Sciatic nerve (tissue), 2 donors: ENCODE data around the gene RTTN. TPM values are rescaled to one million over a fixed set of nuclear protein-coding genes. Genes with fewer than 3 reads are reported as not detected.

Source experiments
- ATAC-seq: fragments of 200-7000 bp; cut with Tn5 transposase; one replicate; pipeline ENCODE4 v1.9.1; 2020; ENCODE audit warnings: mild to moderate bottlenecking, moderate library complexity
- DNase-seq: peaks from one replicate; pipeline ENCODE4 v3.0.0-alpha.2; 2020; ENCODE audit warnings: low spot score
- intact Hi-C: fragments of 100-400 bp; cut with DNase I; formaldehyde crosslinking; loops from one replicate; pipeline ENCODE4 v1.14.2; 2022
- total RNA-seq: library from RNA; stranded (reverse); fragmentation: NEBNext Ultra II Directional; extraction: Animal tissue kit (Norgen Biotek cat#: 25700); gene quantifications from one replicate; pipeline ENCODE4 v1.2.1, GENCODE V29; 2021
- donor health status: DM: no; HTN: no; CAD: no.
- donor health status: DM: no; HTN: no; CAD: no.

The RTTN gene
- total RNA-seq, 1 donor from 2014 or later, result 25.3 TPM

DNA sequence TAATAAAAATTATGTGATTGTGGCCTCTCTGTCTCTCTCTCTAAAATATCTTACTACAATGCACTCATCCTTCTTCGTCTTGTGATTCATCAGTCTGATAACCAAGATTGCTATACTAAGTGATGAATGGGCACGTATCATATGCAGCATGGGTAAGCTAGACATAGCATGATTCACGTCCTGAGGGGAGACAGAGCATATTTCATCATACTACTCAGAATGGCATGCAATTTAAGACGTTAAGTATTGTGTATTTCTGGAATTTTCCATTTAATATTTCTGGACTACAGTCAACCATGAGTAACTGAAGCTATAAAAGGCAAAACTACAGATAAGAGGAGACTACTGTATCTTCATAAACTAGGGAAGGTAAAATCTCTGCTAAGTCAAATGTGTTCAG lies 160.9 kb downstream of the RTTN start:
- intact Hi-C loops, result no loop called here
- DNase-seq (no peak), ATAC-seq (no peak)

DNA sequence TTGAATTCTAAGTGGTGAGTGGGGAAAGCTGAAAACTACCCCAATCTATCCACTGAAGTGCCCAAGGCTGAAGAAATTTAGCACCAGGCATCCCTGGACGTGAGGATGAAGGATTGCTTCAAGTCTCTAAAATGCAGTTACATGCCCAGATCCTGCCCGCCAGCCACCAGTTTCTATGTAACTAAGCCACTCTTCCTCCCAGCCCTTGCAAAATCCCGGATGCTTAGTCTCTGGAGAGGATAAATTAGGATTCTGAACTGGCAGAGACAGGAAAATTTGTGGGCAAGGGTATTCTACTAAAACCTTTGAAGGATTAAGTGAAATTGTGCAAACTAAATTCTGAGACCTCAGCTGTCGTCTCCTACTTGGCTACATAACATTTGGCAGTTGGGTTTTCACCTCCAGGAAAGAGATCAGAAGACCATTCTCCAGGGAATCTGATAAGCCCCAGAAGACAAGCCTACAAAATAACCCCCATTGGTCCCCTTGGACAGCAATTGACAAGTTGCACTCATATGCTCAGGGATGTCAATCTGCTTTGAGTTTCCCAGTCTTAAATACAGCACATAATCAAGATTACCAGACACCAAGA lies 163.9 kb downstream of the RTTN start:
- intact Hi-C loops, result no loop called here
- no peak for DNase-seq
- no peak for ATAC-seq

DNA sequence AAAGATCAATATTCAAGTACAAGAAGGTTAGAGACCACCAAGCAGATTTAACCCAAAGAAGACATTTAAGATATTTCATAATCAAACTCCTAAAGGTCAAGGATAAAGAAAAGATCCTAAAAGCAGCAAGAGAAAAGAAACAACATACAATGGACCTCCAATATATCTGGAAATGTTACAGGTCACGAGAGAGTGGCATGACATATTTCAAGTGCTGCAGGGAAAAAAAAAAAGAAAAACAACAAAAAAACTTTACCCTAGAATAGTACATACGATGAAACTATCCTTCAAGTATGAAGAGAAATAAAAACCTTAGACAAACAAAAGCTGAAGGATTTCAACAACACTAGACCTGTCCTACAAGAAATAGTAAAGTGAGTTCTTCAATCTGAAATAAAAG lies 166.3 kb downstream of the RTTN start:
- ATAC-seq (no peak), DNase-seq (no peak)
- intact Hi-C loops, result no loop called here

DNA sequence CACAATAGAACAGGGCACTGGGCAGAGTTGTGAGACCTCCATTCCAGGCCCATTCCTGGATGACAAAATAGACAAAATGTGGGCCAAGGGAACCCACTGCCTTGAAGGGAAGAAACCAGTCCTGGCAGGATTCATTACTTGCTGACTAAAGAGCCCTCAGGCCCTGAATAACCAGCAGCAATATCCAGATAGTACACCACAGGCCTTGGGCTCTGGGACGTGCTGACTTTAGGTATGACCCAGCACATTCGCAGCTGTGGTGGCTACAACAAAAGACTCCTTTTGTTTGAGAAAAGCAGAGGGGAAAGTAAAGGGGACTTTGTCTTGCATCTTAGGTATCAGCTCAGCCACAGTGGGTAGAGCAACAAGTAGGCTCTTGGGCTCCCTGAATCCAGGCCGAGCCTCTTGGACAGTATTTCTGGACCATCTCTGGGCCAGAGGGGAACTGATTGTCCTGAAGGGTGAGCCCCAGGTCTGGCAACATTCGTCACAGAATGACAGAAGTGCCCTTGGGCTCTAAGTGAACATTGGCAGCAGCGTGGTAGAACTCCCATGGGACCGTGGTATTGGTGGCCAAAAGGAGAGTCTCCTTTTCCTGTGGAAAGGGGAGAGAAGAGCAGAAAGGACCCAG lies 167.9 kb downstream of the RTTN start:
- DNase-seq (no peak), ATAC-seq (no peak)
- intact Hi-C loops, result no loop called here

DNA sequence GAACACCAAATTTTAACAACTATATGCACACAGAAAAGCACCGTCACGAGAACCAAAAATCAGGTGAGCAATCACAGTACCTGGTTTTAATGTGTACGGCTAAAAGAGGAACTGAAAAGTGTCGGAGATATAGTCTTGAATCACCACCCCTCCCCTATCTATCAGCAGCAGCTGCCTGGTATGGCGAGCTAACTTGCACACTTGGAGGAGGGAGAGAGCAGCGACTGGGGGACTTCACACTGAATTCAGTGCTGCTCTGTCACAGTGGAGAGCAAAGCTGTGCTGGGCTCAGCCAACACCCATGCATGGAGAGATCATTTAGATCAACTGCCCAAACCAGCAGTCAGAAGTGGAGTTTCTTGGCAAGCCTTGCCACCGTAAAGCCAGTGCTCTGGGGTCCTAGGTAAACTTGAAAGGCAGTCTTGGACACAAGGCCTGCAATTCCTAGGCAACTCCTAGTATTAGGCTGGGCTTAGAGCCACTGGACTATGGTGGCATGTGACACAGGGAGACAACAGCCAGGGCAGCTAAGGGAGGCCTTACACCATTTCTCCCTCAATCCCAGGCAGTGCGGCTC lies 168.6 kb downstream of the RTTN start:
- no peak for DNase-seq
- ATAC-seq, result no peak
- intact Hi-C loops, result no loop called here

DNA sequence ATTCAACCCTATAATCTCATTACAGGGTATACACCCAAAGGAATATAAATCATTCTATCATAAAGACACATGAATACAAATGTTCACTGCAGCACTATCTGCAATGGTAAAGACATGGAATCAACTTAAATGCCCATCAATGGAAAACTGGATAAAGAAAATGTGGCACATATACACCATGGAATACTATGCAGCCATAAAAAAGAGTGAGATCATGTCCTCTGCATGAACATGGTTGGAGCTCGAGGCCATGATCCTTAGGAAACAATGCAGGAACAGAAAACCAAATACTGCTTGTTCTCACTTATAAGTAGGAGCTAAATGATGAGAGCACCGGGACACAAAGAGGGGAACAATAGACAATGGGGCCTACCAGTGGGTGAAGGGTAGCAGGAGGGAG lies 169.3 kb downstream of the RTTN start:
- ATAC-seq, result no peak

DNA sequence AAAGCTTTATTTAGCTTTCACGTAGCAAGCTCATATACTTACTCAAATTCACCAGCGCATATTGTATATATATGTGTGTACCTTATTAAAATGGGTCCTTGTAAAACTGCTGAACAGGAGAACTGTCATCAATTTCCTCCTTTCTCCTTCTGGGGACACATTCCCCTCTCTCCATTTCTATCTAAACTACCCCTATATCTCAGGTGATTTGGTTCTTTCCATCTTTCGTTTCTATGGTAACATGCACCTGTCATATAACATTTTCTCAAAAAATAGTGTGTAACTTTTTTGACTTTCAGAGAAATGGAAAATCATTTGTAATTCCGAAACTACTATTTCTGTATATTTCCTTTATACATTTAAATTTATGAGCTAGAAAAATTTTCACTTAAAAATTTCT lies 174.3 kb downstream of the RTTN start:
- intact Hi-C loops, result no loop called here
- DNase-seq (no peak), ATAC-seq (no peak)

More for the DNA sequence above, 169.3 kb downstream of the RTTN start:
- intact Hi-C loops, result no loop called here
- DNase-seq, result no peak

GRCh38 chr18:70030728-70031127 lies 174.8 kb downstream of the RTTN start:
- no peak for ATAC-seq
- intact Hi-C loops, result no loop called here
- no peak for DNase-seq

GRCh38 chr18:70029163-70029562 lies 176.3 kb downstream of the RTTN start:
- intact Hi-C loops, result no loop called here
- DNase-seq, result no peak
- no peak for ATAC-seq

- intact Hi-C loops, result no loop called here
- ATAC-seq, result no peak
Observed at GRCh38 chr18:70028734-70029133, 176.8 kb downstream of the RTTN start.

GRCh38 chr18:70028084-70028483 lies 177.4 kb downstream of the RTTN start:
- intact Hi-C loops, result no loop called here
- DNase-seq (no peak), ATAC-seq (no peak)

More at GRCh38 chr18:70028734-70029133, 176.8 kb downstream of the RTTN start:
- DNase-seq, result no peak

- ATAC-seq (no peak), DNase-seq (no peak)
- intact Hi-C loops, result no loop called here
Observed at GRCh38 chr18:70025580-70025979, 179.9 kb downstream of the RTTN start.

DNA sequence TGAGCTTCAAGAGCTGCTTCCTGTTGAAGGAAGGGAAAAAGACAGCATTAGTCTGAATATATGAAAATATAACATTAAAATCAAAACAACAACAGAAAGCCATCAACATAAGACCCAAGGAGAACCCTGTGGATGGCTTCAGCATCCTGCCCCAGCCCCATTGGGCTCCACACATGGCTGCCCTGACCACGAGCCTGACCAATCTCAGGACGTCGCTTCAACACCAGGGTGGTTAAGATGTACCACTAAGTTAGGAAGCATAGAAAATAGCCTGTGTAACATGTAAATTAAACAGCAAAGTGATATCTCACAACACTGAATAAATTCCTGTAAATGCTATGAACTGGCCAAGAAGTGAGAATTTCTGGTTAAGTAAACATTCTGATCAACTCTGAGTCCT lies 180.7 kb downstream of the RTTN start:
- intact Hi-C loops, result no loop called here
- DNase-seq (no peak), ATAC-seq (no peak)

- ATAC-seq (no peak), DNase-seq (no peak)
- intact Hi-C loops, result no loop called here
Observed at GRCh38 chr18:70024093-70024492, 181.4 kb downstream of the RTTN start.

- intact Hi-C loops, result loop anchor here (2.0 kb wide), 1 partner anchor 104 kb away; no protein-coding TSS in a partner anchor
- ATAC-seq (no peak), DNase-seq (no peak)
Observed at GRCh38 chr18:70022636-70023035, 182.9 kb downstream of the RTTN start.

DNA sequence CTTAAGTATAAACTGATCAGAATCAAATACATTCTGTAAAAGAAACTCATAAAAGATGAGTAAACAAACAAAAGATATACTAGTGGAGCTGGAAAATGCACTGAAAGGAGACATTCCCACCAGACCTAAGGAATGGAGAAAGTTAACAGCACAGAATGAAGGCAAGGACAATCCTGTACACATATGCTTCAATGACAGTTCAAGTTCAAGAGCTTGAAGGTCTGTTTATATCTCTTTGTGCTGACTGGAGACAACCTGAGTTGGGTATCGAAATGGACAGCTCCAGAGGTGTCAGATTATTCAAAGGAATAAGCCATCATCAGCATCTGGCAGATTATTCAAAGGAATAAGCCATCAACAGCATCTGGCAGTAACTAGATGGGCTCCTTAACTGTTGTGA lies 184.0 kb downstream of the RTTN start:
- intact Hi-C loops, result no loop called here
- DNase-seq (no peak), ATAC-seq (no peak)

GRCh38 chr18:70021043-70021442 lies 184.4 kb downstream of the RTTN start:
- ATAC-seq, result no peak
- DNase-seq, result no peak
- intact Hi-C loops, result no loop called here

DNA sequence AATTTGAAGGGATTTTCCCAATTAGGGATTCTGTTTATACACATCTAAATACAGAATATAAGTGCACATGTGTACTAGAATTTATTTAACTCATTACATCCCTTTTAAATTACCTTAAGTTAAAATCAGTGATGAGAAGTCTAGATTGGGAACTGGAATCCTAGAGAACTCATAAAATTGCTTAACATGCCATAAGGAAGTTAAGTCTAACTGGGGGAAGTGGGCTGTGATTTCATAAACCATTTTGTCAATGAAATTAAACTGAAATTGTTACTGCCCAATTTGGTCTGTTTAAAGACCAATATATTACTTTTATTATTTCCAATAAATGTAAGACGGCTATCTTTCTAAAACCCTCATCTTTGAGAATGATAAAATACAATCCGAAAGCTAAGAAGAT lies 185.5 kb downstream of the RTTN start:
- DNase-seq (no peak), ATAC-seq (no peak)
- intact Hi-C loops, result no loop called here

DNA sequence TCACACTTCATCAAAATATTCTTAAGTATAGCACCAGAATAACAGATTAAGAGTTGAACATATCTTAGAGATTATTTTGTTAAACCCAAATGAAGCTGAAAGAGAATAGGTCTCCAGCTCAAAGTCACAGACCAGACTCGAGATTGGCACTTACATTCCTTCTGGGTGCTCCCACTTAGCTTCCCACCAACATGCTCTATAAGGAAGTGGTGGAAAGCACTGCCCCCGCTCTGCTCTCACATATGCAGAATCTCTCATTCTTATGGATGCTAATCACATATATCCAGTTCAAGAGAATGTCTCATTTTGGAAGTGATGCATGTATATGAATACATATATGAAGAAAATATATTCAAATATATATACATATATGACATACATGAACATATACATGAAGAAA lies 186.4 kb downstream of the RTTN start:
- intact Hi-C loops, result no loop called here
- no peak for DNase-seq

DNA sequence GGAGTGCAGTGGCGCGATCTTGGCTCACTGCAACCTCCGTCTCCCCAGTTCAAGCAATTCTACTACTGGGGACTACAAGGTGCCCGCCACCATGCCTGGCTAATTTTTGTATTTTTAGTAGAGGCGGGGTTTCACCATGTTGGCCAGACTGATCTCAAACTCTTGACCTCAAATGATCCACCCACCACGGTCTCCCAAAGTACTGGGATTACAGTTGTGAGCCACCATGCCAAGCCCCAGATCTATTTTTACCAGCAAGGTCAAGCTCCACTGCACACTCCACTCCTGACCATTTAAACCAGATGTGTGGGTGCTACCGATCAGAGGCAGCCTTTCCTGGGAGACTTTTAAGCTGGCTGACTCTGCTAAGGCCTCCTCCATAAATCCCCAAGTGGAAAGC lies 190.4 kb downstream of the RTTN start:
- intact Hi-C loops, result no loop called here
- no peak for DNase-seq
- ATAC-seq, result no peak

More for the DNA sequence above, 186.4 kb downstream of the RTTN start:
- ATAC-seq, result no peak

- ATAC-seq, result no peak
- DNase-seq, result no peak
- intact Hi-C loops, result loop anchor here (5.0 kb wide), 1 partner anchor 72 kb away; no protein-coding TSS in a partner anchor
Observed at GRCh38 chr18:70005580-70005979, 199.9 kb downstream of the RTTN start.
